RKO (cell line): ENCODE data around the gene ATP1A1.
A peak's percentile ranks its signal among the peaks of the same experiment; 100 is the strongest.

Source experiments
- DNase-seq: peaks from one replicate; pipeline ENCODE4 v3.0.0-alpha.2; 2016; ENCODE audit warnings: low spot score

Gene ATP1A1

GRCh38 chr1:116415200-116415698 lies 42.2 kb downstream of the ATP1A1 start:
- no peak for DNase-seq

DNA sequence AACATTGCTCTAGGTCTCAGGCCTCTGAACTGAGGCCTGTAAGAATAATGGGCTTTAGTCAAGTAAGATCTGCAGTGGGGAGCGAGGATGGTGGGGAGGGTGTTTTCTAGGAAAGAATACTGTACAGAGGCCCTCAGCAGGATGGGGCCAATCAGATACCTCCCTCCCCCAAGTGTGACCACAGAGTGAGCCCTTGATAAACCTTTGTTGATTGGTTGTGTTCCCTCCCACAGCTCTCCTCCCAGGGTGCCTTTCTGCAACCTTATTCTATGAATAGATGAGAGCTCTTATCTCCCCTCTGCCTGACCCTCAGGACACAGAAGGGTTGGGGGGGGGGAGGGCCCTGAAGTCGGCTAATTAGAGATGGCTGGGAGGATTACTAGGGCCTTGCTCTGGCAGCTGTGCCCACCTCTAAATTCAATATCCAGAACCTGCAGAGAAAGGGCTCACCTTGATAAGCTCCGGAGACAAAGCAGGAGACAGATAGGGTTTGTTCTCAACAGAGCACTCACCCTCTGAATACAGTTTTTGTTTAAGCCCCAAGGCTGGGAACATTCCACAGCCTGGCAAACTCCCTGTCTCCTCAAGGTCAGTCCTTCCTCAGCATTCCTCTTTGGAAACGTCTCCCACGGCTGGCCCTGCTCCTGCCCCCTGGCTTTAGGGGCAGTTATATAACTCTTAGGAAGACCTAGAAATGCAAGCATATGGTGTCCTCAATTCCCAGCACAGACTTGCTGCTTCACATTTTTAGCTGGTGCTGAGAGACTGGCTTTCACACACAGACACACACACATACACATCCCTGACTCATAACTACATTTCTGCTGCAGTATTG lies 42.9 kb downstream of the ATP1A1 start:
- DNase-seq: peak; percentile 7

- DNase-seq: no peak
Observed at GRCh38 chr1:116416854-116417513, 43.9 kb downstream of the ATP1A1 start.

- DNase-seq: no peak
Observed at GRCh38 chr1:116417678-116418077, 44.6 kb downstream of the ATP1A1 start.

GRCh38 chr1:116418091-116418830 lies 45.2 kb downstream of the ATP1A1 start:
- DNase-seq: peak; percentile 81

DNA sequence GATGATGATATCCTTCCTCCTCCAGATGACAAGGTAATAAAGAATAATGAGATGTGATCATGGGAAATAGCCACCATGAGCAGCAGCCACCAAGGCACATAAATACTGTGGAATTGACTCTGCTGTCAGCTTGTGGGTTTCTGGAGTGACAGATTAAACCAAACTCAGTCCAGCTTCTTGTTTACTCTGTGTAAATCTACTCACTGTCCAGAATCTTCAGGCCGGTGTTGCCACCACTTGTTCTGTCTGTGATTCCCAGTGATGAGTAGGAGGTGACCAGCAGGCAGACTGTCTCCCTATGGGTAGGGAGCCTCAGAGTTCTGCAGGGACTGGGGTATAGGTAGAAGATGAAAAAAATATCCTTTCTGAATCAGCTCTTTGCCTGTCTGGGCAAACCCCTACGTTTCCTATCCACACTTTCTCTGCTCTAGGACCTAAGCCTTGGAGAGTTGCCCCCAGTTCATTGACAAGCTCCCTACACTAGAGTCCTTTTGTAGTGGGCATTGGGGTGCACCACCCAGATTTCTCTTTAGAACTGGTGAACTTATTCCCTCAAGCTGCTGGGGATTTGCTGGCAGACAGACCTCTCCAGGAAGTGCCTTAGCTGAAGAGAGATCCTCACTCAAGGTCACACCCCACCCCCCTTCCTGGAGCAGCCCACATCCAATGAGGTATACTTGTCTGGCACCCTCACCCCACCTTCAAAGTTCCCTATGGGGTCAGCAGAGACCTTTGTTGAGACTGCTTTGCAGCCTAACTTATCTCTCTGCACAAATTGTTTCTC lies 47.6 kb downstream of the ATP1A1 start:
- DNase-seq: no peak

DNA sequence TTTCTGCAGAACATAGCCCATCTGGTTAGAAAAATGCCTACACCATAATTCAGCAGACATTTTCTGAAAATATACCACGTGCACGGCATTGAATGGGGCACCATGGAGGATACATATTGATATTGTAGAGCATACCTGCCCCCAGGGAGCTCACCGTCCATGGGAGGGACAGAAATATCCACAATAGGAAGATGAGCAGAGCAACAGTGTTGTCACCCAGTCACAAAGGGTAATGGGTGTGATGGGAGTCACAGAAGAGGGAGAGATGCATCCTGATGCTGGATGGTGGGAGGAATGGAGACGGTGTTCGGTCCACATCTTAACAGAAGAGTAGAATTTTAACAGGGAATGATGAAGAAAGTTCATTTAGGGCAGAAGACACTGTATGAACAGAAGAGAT lies 51.4 kb downstream of the ATP1A1 start:
- no peak for DNase-seq

- no peak for DNase-seq
Observed at GRCh38 chr1:116424863-116425262, 51.8 kb downstream of the ATP1A1 start.

GRCh38 chr1:116425987-116426386 lies 52.9 kb downstream of the ATP1A1 start:
- DNase-seq: no peak

DNA sequence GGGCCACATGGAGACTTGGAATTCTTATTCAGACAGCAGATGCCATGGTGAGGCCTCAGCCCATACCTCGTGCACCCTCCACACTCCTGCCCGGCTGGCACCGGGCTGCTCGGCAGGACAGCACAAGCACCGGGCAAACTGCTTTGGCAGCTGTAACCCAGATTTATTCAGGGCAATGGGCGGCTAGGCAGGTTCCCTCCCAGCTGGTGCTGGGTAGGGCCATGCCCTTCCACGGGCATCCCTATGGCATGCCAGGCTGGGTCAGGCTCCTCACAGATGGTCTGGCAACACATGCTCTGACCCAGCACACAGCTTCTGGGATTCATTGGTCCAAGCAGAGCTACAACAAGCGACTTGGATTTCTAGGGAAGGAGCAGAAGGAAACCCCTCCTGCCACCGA lies 53.4 kb downstream of the ATP1A1 start:
- no peak for DNase-seq

DNA sequence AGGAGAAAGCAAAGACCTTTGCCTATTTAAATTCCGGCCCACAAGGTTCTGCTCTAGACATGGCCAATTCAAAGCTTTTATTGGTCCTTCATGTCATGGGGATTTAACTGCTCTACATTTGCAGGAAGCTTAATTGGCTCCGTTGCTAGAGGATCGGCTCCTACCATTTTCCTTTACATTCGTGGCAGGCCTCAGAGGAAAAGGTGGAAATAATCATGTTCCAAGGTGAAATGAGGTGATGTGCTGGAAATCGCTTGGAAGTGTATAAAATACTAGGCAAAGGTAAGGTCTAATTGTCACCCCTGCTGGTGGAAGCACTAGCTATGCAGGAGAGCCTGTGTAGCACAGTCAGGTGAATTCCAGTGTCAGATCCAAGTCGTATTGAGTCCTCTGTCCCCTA lies 55.5 kb downstream of the ATP1A1 start:
- no peak for DNase-seq

- no peak for DNase-seq
Observed at GRCh38 chr1:116429821-116430374, 56.9 kb downstream of the ATP1A1 start.

GRCh38 chr1:116431870-116432500 lies 58.9 kb downstream of the ATP1A1 start:
- no peak for DNase-seq

- DNase-seq: no peak
Observed at GRCh38 chr1:116432655-116433265, 59.7 kb downstream of the ATP1A1 start.

DNA sequence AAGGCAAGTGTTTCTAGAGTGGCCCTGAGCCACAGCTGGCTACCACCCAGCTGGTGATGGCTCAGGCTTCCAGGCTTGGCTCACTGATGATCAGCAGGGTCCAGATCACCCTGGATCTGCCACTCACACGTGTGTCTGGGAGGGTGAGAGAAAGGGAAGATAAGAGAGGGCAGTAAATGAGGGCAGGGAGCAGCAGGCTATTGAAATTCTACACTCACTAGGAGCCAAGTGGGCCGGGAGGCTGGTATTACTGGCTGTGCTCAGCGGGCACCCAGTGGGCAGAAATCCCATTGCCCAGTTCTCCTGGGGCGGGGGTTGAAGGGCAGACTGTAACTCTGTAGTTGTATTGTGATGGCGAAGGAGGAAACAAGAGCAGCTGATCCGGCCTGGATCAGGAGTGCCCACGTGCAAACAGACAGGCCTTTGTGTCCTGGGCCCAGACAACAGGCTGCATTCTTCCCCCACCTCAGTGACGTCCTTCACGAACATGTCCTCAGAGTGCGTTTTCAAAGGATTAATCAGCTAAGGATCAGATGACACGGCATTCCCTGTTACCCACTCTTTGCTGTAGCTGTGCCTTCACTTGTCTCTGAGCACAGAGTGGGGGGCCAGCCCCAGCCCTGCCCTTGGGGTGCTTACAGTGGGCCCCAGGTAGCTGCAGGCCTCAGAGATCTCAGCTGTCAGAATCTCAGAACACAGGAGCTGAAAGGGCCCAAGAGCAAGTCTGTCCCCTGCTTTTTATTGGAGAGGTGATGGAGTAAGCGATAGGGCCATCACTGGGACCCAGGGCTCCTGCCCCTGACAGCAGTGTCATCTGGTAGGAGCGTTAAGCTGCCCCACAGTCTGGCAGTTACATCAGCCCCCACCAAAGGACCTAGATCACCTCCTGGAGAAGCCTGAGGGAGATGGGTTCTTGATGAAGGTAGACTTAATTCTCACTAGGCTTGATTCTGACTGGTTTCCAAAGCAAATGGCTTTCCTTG lies 60.5 kb downstream of the ATP1A1 start:
- no peak for DNase-seq

- DNase-seq: no peak
Observed at GRCh38 chr1:116434849-116435248, 61.8 kb downstream of the ATP1A1 start.

DNA sequence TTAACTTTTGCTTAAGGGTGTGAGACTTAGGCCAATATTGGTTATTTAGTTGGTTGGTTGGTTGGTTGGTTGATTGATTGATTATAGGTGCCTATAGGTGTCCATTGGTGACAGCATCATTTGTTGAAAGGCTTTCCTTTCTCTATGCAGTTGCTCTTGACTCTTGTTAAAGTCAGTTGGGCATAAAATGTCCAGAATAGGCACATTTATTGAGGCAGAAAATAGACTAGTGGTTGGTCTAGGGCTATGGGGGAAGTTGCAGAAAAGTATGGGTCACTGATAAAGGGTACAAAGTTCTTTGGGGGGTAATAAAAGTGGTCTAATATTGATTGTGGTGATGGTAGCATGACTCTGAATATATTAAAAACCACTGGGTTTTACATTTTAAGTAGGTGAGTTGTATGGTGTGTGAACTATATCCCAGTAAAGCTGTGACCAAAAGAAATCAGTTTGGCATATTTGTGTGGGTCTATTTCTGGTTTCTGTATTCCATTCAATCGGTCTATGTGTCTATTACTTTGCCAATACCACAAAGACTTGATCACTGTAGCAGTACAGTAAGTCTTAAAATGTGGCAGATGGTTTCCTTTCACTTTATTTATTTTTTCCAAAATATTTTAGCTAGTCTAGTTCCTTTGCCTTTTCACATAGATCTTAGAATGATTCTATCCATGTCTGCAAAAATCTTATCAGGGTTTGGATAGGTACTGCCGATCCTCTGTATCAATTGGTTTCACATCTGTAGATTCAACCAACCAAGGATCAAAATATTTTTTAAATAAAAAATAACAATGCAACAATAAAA lies 63.0 kb downstream of the ATP1A1 start:
- DNase-seq: no peak

GRCh38 chr1:116436611-116436970 lies 63.5 kb downstream of the ATP1A1 start:
- DNase-seq: no peak

- no peak for DNase-seq
Observed at GRCh38 chr1:116439701-116440100, 66.7 kb downstream of the ATP1A1 start.
